Activated CD4-positive, alpha-beta memory T cell treated with anti-CD3 and anti-CD28 coated beads, Interleukin-2, amount 10 ng/mL, durations not matched to agents 7 days and 5 days (primary cell): Measurements from ENCODE around the gene FILIP1L. TPM values are rescaled to one million over a fixed set of nuclear protein-coding genes. Genes with fewer than 3 reads are reported as not detected.
A peak's percentile ranks its signal among the peaks of the same experiment; 100 is the strongest.

Experiments used
- CTCF ChIA-PET: fragments of 350-600 bp; sonication (Branson Sonifier 250); formaldehyde crosslinking; loops from one replicate; lab custom pipeline; 2021; ENCODE audit warnings: antibody characterized with exemption, inconsistent platforms; lab: Charles Lee
- POLR2A ChIA-PET: fragments of 350-600 bp; sonication (Branson Sonifier 250); formaldehyde crosslinking; loops from one replicate; lab custom pipeline; 2021; ENCODE audit warnings: antibody characterized with exemption; lab: Charles Lee
- DNase-seq: peaks from one replicate; pipeline ENCODE4 v3.0.0-alpha.2; 2020
- H3K27ac Mint-ChIP-seq: one replicate; pipeline ENCODE4 v1.8.0; 2021; ENCODE audit warnings: mild to moderate bottlenecking, mixed read lengths
- H3K27me3 Mint-ChIP-seq: one replicate; pipeline ENCODE4 v1.8.0; 2021; ENCODE audit warnings: mixed read lengths
- H3K36me3 Mint-ChIP-seq: one replicate; pipeline ENCODE4 v1.8.0; 2021; ENCODE audit warnings: low read depth, mixed read lengths
- H3K4me1 Mint-ChIP-seq: one replicate; pipeline ENCODE4 v1.8.0; 2021; ENCODE audit warnings: mixed read lengths
- H3K4me3 Mint-ChIP-seq: one replicate; pipeline ENCODE4 v1.8.0; 2021; ENCODE audit warnings: mild to moderate bottlenecking, mixed read lengths
- H3K9me3 Mint-ChIP-seq: one replicate; pipeline ENCODE4 v1.8.0; 2021; ENCODE audit warnings: mixed read lengths
- total RNA-seq, 2 experiments: library from RNA; stranded (reverse); gene quantifications; one replicate each; pipeline ENCODE4 v1.2.3, GENCODE V29; 2021

FILIP1L gene
- total RNA-seq, 2 experiments from 2014 or later, result 1.9 to 2.0 TPM

- H3K9me3 Mint-ChIP-seq, result peaks cover 1% of the 10 kb centered on the region
- no peak for DNase-seq
- no peaks in the 10 kb centered on the region for H3K27me3 Mint-ChIP-seq
- H3K4me3 Mint-ChIP-seq, result no peak overlapping the region
- peaks cover 9% of the 10 kb centered on the region for H3K4me1 Mint-ChIP-seq
- H3K27ac Mint-ChIP-seq, result no peak overlapping the region
- ChIA-PET POLR2A (interaction anchor here (1.0 kb wide), 1 partner anchor 75 kb away, joined by 3 read pairs; no protein-coding TSS in a partner anchor), CTCF (no interaction called here)
- peaks cover 28% of the 10 kb centered on the region for H3K36me3 Mint-ChIP-seq
Measured at GRCh38 chr3:100149130-100149529, 34.8 kb upstream of the FILIP1L start.

DNA sequence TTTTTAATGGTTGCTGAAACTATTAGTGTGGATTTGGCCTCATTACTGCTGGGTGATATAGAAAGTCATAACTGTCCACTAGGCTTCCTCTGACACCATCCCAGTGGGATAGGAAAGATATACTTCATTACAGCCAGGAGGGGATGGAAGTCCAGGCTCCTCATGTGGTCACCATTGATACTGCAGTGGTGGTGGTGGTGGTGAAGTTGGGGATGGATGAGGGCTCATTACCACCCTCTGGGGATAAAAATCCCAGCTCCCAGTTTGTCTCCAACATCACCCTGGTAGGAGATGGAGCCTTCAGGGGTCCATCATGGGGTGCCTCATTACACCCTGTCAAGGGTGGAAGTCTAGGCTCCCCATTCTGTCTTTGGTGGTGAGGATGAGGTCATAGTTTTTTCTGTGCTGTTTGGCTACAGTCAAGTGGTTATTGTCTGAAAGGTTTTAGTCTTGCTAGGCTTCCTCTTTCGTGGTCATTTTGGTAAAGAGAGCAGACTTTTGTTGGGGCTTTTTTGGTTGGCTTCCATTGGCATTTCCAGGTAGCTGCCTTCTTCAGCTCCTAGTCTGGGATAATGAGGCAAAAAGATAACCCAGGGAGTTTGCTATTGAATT, 30.1 kb upstream of the FILIP1L start:
- H3K36me3 Mint-ChIP-seq, result peaks cover 14% of the 10 kb centered on the region
- ChIA-PET POLR2A (no interaction called here), CTCF (no interaction called here)
- no peak for DNase-seq
- peak overlapping the region; percentile 18 for H3K27ac Mint-ChIP-seq
- peaks cover 12% of the 10 kb centered on the region for H3K4me1 Mint-ChIP-seq
- no peaks in the 10 kb centered on the region for H3K27me3 Mint-ChIP-seq
- H3K4me3 Mint-ChIP-seq, result no peak overlapping the region
- H3K9me3 Mint-ChIP-seq, result peaks cover 10% of the 10 kb centered on the region

GRCh38 chr3:100141586-100141985, 27.3 kb upstream of the FILIP1L start:
- Mint-ChIP-seq H3K27me3 (no peaks in the 10 kb centered on the region), H3K4me1 (peaks cover 12% of the 10 kb centered on the region), H3K27ac (no peak overlapping the region), H3K36me3 (peaks cover 7% of the 10 kb centered on the region), H3K9me3 (peaks cover 10% of the 10 kb centered on the region), H3K4me3 (no peak overlapping the region)
- DNase-seq, result no peak
- POLR2A ChIA-PET, result no interaction called here
- CTCF ChIA-PET, result no interaction called here

- DNase-seq, result no peak
- H3K4me1 Mint-ChIP-seq, result peaks cover 12% of the 10 kb centered on the region
- no peak overlapping the region for H3K27ac Mint-ChIP-seq
- peaks cover 10% of the 10 kb centered on the region for H3K9me3 Mint-ChIP-seq
- ChIA-PET CTCF (no interaction called here), POLR2A (no interaction called here)
- no peak overlapping the region for H3K4me3 Mint-ChIP-seq
- peaks cover 5% of the 10 kb centered on the region for H3K36me3 Mint-ChIP-seq
- no peaks in the 10 kb centered on the region for H3K27me3 Mint-ChIP-seq
Measured at GRCh38 chr3:100140976-100141375, 26.7 kb upstream of the FILIP1L start.

DNA sequence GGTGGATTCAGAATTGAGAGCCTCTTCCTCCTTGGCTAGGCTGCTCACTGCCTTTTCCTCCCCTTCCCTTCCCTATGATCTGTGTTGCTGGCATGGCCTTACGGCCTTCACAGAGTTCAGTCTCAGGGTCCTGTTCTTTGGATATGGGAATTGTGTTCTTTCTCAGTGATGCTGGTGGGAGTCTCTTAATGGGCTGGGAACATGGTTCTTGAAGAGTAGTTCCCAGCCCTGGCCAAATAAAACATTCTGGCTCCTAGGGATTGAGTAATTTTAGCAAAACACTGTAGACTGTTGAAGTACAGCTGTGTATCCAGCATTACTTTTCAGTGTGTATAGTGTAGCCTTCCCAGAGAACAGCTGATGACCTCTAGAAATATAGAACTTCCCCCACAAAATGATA, 22.6 kb upstream of the FILIP1L start:
- ChIA-PET POLR2A (no interaction called here), CTCF (interaction anchor here (0.7 kb wide), 1 partner anchor 68 kb away, joined by 3 read pairs; no protein-coding TSS in a partner anchor)
- no peak overlapping the region for H3K27ac Mint-ChIP-seq
- no peaks in the 10 kb centered on the region for H3K36me3 Mint-ChIP-seq
- no peaks in the 10 kb centered on the region for H3K4me1 Mint-ChIP-seq
- no peaks in the 10 kb centered on the region for H3K27me3 Mint-ChIP-seq
- H3K9me3 Mint-ChIP-seq, result no peaks in the 10 kb centered on the region
- DNase-seq, result no peak
- H3K4me3 Mint-ChIP-seq, result no peak overlapping the region

DNA sequence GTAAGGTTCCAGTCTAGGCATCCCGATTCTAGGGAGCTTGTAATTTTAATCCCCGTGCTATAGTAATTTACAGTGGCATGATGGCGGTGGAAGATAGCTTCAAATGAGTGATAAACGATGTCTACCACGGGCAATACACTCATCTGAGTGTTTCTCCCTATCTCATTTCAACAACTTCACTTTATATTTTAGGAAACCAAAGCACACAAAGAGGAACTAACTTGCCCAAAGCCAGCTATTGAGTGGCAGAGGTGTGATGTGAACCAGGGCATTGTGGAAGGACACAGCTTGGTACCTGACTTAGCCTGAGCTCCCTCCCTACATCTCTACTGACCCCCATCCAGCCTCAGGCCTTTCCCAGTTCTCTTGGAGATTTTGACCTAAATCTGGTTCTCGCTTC, 16.9 kb upstream of the FILIP1L start:
- POLR2A ChIA-PET, result interaction anchor here (0.8 kb wide), 1 partner anchor 129 kb away, joined by 3 read pairs; the partner anchor contains the start of gene TBC1D23
- Mint-ChIP-seq H3K4me1 (no peaks in the 10 kb centered on the region), H3K36me3 (no peaks in the 10 kb centered on the region), H3K9me3 (no peaks in the 10 kb centered on the region), H3K27ac (no peak overlapping the region), H3K4me3 (no peak overlapping the region), H3K27me3 (no peaks in the 10 kb centered on the region)
- CTCF ChIA-PET, result interaction anchor here (1.2 kb wide), 1 partner anchor 40 kb away, joined by 3 read pairs; no protein-coding TSS in a partner anchor
- no peak for DNase-seq

GRCh38 chr3:100129941-100130340, 15.6 kb upstream of the FILIP1L start:
- Mint-ChIP-seq H3K36me3 (no peaks in the 10 kb centered on the region), H3K9me3 (no peaks in the 10 kb centered on the region), H3K4me3 (no peak overlapping the region), H3K27ac (no peak overlapping the region), H3K27me3 (no peaks in the 10 kb centered on the region), H3K4me1 (no peaks in the 10 kb centered on the region)
- CTCF ChIA-PET, result interaction anchor here (0.5 kb wide), 1 partner anchor 461 kb away, joined by 3 read pairs; no protein-coding TSS in a partner anchor
- no peak for DNase-seq
- POLR2A ChIA-PET, result no interaction called here

- H3K9me3 Mint-ChIP-seq, result no peaks in the 10 kb centered on the region
- H3K27ac Mint-ChIP-seq, result no peak overlapping the region
- POLR2A ChIA-PET, result no interaction called here
- CTCF ChIA-PET, result no interaction called here
- no peaks in the 10 kb centered on the region for H3K36me3 Mint-ChIP-seq
- no peak for DNase-seq
- no peaks in the 10 kb centered on the region for H3K27me3 Mint-ChIP-seq
- H3K4me3 Mint-ChIP-seq, result no peak overlapping the region
- H3K4me1 Mint-ChIP-seq, result no peaks in the 10 kb centered on the region
Measured at GRCh38 chr3:100128565-100128964, 14.3 kb upstream of the FILIP1L start.

- no peak overlapping the region for H3K27ac Mint-ChIP-seq
- no peaks in the 10 kb centered on the region for H3K9me3 Mint-ChIP-seq
- DNase-seq, result no peak
- POLR2A ChIA-PET, result no interaction called here
- no peak overlapping the region for H3K4me3 Mint-ChIP-seq
- H3K36me3 Mint-ChIP-seq, result no peaks in the 10 kb centered on the region
- CTCF ChIA-PET, result interaction anchor here (1.0 kb wide), 1 partner anchor 29 kb away, joined by 3 read pairs; no protein-coding TSS in a partner anchor
- H3K27me3 Mint-ChIP-seq, result no peaks in the 10 kb centered on the region
- H3K4me1 Mint-ChIP-seq, result no peaks in the 10 kb centered on the region
Measured at GRCh38 chr3:100127792-100128191, 13.5 kb upstream of the FILIP1L start.

- Mint-ChIP-seq H3K27me3 (no peaks in the 10 kb centered on the region), H3K27ac (no peak overlapping the region), H3K9me3 (no peaks in the 10 kb centered on the region), H3K4me1 (no peaks in the 10 kb centered on the region), H3K36me3 (no peaks in the 10 kb centered on the region), H3K4me3 (no peak overlapping the region)
- no peak for DNase-seq
- ChIA-PET CTCF (interaction anchor here (1.4 kb wide), 1 partner anchor 24 kb away, joined by 3 read pairs; no protein-coding TSS in a partner anchor), POLR2A (no interaction called here)
Measured at GRCh38 chr3:100125161-100125938, 11.0 kb upstream of the FILIP1L start.

DNA sequence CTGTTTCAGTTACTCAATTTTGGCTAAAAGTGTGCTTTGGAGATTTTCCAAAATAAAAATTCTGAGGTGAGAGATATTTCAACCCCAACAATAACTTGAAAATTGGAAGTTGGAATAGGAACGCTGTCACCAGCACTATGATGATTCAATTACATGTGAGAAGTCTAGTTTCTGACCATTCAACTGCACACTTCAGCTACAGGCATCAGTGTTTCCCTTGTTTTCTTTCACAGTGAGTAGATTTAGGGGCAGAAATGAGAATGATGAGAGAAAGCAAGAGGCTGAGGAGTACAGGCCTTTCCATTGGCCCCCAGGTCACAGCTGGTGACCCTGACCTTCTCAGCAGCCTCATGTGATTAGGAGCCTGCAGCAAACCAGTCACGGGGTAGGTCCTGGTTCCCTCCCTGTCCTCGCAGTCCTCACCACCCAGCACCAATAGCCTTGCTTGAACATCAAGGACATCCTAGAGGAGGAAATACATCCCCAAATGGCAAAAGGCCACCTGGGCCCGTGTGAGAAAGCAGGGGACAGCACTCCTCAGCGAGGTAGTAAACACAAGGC, 10.0 kb upstream of the FILIP1L start:
- no peak overlapping the region for H3K4me3 Mint-ChIP-seq
- ChIA-PET CTCF (no interaction called here), POLR2A (no interaction called here)
- DNase-seq, result no peak
- H3K9me3 Mint-ChIP-seq, result no peaks in the 10 kb centered on the region
- H3K27ac Mint-ChIP-seq, result no peak overlapping the region
- H3K4me1 Mint-ChIP-seq, result no peaks in the 10 kb centered on the region
- H3K36me3 Mint-ChIP-seq, result no peaks in the 10 kb centered on the region
- no peaks in the 10 kb centered on the region for H3K27me3 Mint-ChIP-seq

GRCh38 chr3:100123112-100123511, 8.8 kb upstream of the FILIP1L start:
- Mint-ChIP-seq H3K4me1 (no peaks in the 10 kb centered on the region), H3K9me3 (no peaks in the 10 kb centered on the region), H3K36me3 (no peaks in the 10 kb centered on the region), H3K27me3 (no peaks in the 10 kb centered on the region), H3K27ac (no peak overlapping the region), H3K4me3 (no peak overlapping the region)
- POLR2A ChIA-PET, result no interaction called here
- no peak for DNase-seq
- CTCF ChIA-PET, result no interaction called here

DNA sequence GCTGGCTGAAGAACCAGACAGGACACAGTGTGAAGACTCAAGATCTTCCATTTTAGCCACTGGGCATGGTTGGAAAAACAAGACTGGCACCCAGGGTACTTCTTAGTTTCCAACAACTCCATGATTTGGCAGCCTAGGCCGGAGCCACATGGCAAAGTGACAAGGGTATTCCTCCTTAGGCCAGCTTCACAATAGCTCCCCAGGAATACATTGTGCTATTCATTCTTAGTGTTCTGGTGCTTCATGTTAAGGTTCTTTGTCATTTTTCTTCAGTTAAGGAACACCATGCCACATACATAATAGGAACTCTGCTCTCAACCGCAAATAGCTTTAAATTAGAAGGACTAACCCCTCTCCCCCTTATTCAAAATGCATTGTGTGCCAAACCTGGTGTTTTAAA, 8.0 kb upstream of the FILIP1L start:
- Mint-ChIP-seq H3K27ac (no peak overlapping the region), H3K36me3 (no peaks in the 10 kb centered on the region), H3K4me1 (no peaks in the 10 kb centered on the region), H3K27me3 (no peaks in the 10 kb centered on the region), H3K9me3 (no peaks in the 10 kb centered on the region), H3K4me3 (no peak overlapping the region)
- no peak for DNase-seq
- CTCF ChIA-PET, result no interaction called here
- POLR2A ChIA-PET, result no interaction called here
